A172 (cell line): Measurements from ENCODE around the gene C10orf67. TPM values are rescaled to one million over a fixed set of nuclear protein-coding genes. Genes with fewer than 3 reads are reported as not detected.
A peak's percentile ranks its signal among the peaks of the same experiment; 100 is the strongest.

Source experiments
- DNase-seq: peaks from one replicate; pipeline ENCODE4 v3.0.0-alpha.2; 2015; ENCODE audit warnings: low spot score
- total RNA-seq: library from RNA; depleted of rRNA; stranded (reverse); fragments of >200 nt; shearing (Covaris generic); gene quantifications from 2 replicates; pipeline ENCODE4 v1.2.3, GENCODE V29; 2014; rRNA removed

Gene C10orf67
- total RNA-seq, 1 experiment from 2014 or later, result 1.0 TPM

DNA sequence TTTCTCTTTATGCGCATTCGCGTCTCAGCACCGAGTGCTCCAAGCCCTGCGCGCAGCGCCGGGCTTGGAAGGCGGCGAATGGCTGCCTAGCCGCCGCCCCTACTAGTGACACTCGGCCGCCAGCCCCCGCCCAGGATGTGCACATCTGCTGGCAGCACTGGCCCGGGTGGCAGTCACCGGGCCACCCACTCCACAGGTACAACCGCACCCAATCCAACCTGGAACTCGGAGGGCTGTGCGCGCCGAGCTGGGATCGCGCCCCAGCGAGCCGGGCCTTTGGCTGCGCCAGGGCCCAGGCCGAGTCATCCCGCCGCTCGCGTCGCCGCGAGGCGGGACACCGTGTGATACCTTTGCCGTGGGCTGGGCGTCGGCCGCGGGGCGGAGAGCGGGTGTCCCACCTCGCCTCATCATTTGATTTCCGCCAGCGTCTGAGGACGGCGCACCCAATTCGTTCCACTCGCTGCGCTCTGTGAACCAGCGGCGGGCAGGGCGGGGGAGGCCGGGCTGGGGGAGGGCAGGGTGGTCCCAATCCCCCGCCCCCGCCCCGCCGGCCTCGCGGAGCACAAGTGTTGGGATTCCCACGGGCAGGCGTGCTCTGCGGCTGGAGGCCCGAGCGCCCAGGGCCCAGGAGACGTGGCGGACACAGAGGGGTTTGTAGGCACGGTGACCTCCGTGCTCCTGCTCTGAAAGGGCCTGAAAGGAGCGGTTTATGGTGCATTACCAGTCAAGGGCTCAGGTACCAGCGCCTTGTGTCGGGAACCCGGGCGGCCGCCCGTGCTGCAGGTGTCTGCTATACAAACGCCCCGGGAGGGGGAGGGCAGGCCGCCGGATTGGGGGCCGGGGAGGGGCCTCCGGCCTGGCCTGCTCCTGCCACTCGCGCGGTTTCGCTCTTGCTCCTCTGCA is 170.3 kb downstream of the C10orf67 start:
- no peak for DNase-seq

DNA sequence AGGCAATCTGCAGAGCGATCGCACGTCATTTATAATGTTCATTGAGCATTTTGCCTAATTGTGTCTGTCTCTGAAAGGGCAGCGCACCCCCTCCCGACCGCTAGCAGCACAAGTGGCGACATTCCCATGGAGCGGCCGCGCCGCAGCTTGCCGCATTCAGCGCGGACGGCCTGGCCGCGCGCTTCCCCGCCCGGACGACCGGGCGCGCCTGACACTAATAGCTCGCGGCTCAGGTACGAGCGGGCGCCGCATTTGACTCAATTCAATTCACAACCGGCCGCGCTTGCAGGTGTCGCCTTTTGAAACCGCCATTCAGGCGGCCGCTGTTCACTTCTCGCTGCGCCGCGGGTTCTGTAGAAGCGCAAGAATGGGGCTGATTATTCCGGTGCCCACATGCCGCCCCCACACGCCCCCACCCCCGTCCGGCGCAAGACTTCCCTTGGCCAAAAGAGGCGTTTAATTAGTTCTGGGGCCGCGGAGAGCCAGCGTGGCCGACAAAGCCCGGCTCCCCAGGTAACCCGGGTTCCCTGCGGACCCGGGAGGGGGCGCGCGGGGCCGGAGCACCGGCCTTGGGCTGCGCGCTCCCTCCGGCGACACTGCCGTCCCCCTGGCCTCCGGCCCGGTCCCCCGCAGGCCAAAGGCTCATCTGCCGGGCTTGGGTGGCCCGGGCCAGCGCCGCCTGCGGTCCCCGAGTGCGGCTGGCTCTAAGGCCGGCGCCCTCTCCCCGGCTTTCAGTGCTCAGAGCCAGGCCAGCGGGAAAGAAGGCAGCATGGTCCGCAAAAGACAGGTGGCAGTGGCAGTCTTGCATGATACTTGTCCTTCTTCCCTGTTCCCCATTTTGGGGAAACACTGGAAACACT is 171.2 kb downstream of the C10orf67 start:
- DNase-seq, result no peak

DNA sequence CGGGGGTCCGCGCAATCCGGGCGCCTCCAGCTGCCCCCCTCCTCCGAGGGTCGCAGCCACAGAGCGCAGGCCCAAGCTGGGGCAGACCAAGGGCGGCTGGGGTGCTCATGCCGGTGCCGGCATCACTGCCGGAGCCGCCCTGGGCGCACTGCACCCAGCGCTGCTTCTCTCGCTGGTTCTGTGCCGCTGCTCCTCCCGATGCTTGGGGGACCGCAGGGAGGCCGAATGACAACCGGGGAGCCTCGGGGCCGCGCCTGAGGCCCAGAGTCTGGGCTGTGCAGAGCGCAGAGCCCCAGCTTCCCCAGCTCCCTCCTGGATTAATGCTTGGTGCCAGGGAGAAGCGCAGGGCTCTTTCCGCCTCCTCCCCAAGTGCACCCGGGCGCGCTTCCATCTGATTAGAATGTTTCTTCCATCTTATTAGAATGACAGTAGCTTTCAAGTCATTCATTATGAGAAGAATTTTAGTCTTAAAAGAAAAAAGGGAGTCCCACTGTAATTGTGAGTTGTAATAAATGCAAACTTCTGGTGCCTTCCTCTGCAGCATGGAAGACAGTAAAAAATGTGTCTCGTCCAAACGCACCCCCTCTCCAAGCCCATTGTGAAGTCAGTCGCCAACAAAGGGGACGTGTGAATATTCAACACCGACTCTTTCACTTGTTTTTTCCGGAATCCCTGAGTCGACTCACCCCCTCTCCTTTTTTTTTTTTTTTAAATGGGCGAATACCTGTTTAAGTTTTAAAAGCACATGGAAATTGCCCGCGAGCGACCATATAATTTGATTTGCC is 172.0 kb downstream of the C10orf67 start:
- DNase-seq, result no peak

DNA sequence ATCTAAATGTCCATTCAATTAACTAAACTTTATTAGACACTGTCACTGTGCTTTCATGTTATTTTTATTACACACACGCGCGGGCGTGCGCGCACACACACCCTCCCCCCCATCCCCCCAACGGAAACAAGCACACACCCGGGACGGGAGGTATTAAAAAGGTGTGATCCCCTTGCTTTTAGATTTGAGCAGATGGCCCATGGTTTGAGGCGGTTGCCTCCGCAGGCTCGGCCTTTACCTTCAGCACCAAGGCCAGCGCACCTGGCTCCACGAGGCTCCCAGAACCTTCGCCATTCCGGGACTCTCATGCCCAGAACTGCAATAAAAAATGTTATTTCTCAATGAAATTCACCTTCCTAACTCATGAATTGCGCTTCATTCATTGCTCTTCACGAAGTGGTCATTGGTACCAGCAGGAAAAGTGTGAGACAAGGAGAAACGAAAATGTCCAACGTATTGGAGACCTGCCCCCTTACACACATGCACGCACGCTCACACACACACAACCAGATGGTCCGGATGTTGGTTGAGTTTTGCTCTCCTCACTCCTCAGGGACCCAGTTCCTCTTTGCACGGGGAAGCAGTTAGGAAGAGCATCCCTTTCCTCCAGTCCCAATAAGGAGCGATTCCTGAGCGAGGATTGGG is 173.2 kb downstream of the C10orf67 start:
- DNase-seq, result peak; percentile 21

DNA sequence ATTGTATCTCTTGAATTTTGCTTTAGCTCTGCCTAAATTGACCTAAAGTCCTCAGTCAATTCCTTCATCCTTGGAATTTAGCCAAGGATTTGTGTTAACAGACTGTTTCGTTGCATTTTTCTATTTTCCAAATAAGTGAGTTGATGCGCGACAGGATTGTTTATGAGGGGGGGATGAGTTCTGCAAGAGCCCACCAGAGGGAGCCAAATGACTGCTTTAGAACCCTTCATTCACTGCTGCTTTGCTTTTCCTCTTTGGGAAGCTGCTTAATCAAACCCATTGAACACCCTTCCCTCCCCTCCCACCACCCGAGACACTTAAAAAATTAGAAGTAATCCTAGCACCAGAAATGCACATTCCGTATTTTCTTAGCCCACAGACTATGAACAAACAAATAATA is 186.2 kb downstream of the C10orf67 start:
- peak; percentile 80 for DNase-seq

DNA sequence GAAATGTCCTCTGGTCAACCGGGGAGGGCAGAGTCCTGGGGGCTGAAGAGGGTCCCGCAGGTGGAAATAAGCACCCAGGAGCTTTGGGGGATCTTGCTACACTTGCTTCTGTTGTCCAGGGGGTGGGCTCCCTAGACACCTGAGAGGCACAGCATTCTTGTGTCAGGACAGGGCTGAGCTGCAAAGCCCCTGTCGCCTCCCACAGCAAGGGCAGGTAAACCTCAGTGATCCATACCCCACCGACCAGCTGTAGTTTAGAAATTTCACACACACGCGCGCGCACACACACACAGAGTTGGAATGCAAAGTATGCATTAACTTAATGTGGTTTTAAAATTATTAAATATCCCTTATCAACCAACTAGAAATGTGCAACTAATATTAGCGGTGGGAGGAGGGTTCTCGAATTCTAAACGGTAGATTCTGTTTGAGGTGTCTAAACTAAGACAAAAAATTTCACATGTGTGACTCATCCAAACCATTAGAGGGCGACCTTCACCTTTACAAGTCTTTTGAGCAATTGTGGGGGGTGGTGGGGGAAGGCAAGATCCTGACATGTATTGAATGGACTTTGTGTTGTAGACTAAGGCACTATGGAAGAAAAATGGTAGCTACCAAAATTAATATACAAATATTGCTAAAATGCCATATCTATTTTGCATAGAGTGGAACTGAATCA is 186.8 kb downstream of the C10orf67 start:
- DNase-seq, result peak; percentile 42

DNA sequence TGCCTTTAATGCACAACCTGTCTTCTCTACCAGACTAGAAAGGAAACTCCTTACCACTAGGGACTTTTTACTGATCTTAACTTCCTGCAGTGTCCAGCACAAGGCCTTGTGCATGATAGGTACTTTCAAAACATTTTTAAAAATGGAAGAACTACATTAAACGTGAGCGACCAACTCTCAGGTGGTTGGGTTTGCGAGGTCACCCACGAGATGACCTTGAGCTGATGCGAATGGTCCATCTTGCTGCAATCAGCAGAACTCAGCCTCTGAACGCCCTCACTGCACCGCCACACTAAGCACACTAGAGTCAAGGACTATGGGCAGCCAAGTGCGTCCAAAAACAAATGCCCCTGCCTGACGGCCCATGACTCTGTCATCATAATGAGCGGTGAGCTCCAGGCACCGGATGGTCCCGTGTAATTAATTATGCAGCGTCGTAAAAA is 187.3 kb downstream of the C10orf67 start:
- DNase-seq, result no peak

DNA sequence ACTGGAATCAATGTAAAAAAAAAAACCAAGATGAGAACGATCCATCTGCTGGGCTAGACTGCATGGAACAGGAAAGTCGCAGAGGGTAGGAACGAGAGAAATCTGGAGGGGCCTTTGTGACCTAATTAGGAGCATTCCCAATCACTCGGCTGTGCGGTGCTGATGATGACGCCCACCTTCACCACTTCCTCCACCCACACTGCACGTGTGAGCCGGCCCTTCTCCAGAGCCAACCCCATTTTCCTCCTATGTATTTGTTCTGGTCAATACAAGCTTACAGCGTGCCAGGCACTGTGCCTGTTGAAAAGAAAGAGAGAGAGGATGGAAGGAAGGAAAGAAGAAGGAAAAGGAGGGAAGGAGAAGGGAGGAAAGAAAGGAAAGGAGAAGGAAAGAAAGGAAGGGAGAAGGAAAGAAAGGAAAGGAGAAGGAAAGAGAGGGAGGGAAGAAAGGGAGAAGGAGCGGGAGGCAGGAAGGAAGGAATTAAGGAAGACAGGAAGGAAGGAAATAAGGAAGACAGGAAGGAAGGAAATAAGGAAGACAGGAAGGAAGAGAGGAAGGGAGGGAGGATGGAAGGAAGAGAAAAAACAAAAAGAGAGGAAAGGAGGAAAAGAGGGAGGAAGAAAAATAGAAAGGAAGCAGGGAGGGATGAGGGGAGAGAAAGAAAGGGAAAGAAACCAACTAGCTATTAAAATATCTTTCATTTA is 188.0 kb downstream of the C10orf67 start:
- no peak for DNase-seq

DNA sequence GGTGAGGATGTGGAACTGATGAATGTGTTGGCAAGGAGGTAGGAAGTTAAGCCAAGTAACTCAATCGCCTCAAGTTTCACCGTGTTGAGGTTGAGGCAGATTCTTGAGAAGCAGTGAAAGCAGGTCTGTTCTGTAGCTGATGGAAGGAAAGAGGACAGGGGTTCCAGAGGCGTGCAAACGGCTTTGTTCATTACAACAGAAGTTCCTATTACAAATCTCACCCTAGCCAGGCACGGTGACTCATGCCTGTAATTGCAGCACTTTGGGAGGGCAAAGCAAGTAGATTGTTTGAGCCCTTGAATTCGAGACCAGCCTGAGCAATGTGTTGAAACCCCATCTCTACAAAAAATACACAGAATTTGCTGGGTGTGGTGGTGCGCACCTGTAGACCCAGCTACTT is 189.4 kb downstream of the C10orf67 start:
- DNase-seq, result no peak

Other genes starting within 250 kb of the C10orf67 start
- gene MSRB2, start 249.2 kb downstream of the C10orf67 start, total RNA-seq, result 22.8 and 29.0 TPM in 2 replicates
- gene PTF1A, start 152.5 kb downstream of the C10orf67 start, total RNA-seq, result not detected in 2 replicates
- 2.3 and 4.7 TPM in 2 replicates for gene OTUD1, start 94.3 kb upstream of the C10orf67 start, total RNA-seq